Osteocyte (in vitro differentiated cells): ENCODE results near the gene SELENOI. TPM values are rescaled to one million over a fixed set of nuclear protein-coding genes. Genes with fewer than 3 reads are reported as not detected.
"Not testable (repeated sequence)": the region's sequence is repeated elsewhere in the genome, so short reads cannot be mapped to it uniquely, and the experiment has no call there.

Source experiments
- DNase-seq: peaks from one replicate; pipeline ENCODE4 v3.0.0; 2021; ENCODE audit warnings: mixed read lengths; ENCODE audit not compliant: unreplicated experiment; ENCODE audit errors: extremely low spot score
- H3K27ac Mint-ChIP-seq: one replicate; pipeline ENCODE4 v1.8.0; 2021; ENCODE audit warnings: mild to moderate bottlenecking, mixed read lengths; ENCODE audit not compliant: unreplicated experiment
- H3K27me3 Mint-ChIP-seq: one replicate; pipeline ENCODE4 v1.8.0; 2021; ENCODE audit warnings: mixed read lengths; ENCODE audit not compliant: unreplicated experiment
- H3K36me3 Mint-ChIP-seq: one replicate; pipeline ENCODE4 v1.8.0; 2021; ENCODE audit warnings: mixed read lengths; ENCODE audit not compliant: unreplicated experiment
- H3K4me1 Mint-ChIP-seq: one replicate; pipeline ENCODE4 v1.8.0; 2021; ENCODE audit warnings: mixed read lengths; ENCODE audit not compliant: unreplicated experiment
- H3K4me3 Mint-ChIP-seq: one replicate; pipeline ENCODE4 v1.8.0; 2021; ENCODE audit warnings: mild to moderate bottlenecking, moderate library complexity, mixed read lengths; ENCODE audit not compliant: unreplicated experiment
- H3K9me3 Mint-ChIP-seq: one replicate; pipeline ENCODE4 v1.8.0; 2021; ENCODE audit warnings: mixed read lengths; ENCODE audit not compliant: unreplicated experiment
- total RNA-seq: library from RNA; stranded (reverse); gene quantifications from 2 replicates; pipeline ENCODE4 v1.2.1, GENCODE V29; 2021
- TF ChIP-seq, protein P1 (sequence below): fragments of 200-600 bp; sonication (generic); IDR thresholded peaks from 2 replicates; pipeline ENCODE4 v1.5.0; 2021; ENCODE audit warnings: antibody characterized with exemption, mild to moderate bottlenecking, moderate library complexity

Gene SELENOI
- total RNA-seq, 1 donor from 2014 or later = 16.1 TPM

DNA sequence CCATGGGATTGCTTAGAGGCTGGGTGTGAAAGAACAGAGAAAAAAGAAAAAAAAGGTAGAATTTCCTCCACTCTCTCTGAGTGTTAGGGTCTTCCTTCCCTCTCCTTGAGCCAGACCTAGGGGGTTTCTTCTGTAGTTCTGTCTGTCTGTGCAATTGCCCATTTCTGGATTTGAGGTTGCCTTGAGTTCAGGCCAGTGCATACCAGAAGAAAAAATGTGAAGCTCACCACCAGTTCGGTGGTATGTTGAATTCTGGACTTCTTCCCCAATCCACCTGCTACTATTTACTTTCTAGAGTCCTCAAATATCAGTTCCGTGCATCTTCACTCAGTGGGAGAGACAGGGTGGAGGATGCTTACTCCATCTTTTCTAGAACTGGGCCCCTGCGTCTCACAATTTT lies 15.3 kb upstream of the SELENOI start:
- Mint-ChIP-seq H3K4me1 (peaks cover 3% of the 10 kb centered on the region), H3K36me3 (no peaks in the 10 kb centered on the region), H3K9me3 (no peaks in the 10 kb centered on the region), H3K27me3 (peaks cover 23% of the 10 kb centered on the region), H3K4me3 (no peak overlapping the region), H3K27ac (no peak overlapping the region)
- TF ChIP-seq, protein P1, sequence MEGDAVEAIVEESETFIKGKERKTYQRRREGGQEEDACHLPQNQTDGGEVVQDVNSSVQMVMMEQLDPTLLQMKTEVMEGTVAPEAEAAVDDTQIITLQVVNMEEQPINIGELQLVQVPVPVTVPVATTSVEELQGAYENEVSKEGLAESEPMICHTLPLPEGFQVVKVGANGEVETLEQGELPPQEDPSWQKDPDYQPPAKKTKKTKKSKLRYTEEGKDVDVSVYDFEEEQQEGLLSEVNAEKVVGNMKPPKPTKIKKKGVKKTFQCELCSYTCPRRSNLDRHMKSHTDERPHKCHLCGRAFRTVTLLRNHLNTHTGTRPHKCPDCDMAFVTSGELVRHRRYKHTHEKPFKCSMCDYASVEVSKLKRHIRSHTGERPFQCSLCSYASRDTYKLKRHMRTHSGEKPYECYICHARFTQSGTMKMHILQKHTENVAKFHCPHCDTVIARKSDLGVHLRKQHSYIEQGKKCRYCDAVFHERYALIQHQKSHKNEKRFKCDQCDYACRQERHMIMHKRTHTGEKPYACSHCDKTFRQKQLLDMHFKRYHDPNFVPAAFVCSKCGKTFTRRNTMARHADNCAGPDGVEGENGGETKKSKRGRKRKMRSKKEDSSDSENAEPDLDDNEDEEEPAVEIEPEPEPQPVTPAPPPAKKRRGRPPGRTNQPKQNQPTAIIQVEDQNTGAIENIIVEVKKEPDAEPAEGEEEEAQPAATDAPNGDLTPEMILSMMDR = no peak
- DNase-seq = no peak

DNA sequence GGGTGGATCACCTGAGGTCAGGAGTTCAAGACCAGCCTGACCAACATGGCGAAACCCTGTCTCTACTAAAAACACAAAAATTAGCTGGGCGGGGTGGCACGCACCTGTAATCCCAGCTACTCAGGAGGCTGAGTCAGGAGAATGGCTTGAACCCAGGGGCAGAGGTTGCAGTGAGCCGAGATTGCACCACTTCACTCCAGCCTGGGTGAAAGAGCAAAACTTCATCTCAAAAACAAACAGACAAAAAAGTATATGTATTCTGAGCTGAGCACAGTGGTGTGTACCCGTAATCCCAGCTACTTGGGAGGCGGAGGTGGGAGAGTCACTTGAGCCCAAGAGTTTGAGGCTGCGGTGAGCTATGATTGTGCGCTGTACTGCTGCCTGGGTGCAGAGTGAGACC lies 14.6 kb upstream of the SELENOI start:
- H3K27me3 Mint-ChIP-seq = peaks cover 25% of the 10 kb centered on the region
- not testable (repeated sequence) for H3K4me1 Mint-ChIP-seq, H3K36me3 Mint-ChIP-seq, H3K9me3 Mint-ChIP-seq, H3K4me3 Mint-ChIP-seq, DNase-seq, H3K27ac Mint-ChIP-seq

DNA sequence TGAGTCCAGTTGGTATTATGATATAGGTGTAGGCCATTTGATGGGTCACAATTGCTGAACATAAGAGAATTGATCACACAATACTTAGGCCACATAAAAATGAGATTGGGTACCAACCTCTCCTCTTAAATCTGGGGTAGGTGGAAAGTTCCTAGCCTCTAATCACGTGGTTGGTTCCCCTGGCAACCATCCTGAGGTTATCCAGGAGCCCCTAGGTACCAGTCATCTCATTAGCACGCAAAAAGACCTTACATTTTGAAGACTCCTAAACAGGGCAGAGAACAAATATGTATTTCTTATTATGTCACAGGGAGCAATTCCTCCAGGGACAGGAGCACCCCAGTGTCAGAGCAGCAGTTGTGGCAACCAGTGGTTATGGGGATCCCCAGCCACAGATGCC lies 12.7 kb upstream of the SELENOI start:
- TF ChIP-seq, protein P1 = no peak
- Mint-ChIP-seq H3K4me3 (no peak overlapping the region), H3K9me3 (no peaks in the 10 kb centered on the region), H3K27me3 (peaks cover 25% of the 10 kb centered on the region), H3K27ac (no peak overlapping the region), H3K36me3 (no peaks in the 10 kb centered on the region), H3K4me1 (peaks cover 3% of the 10 kb centered on the region)
- DNase-seq = no peak

DNA sequence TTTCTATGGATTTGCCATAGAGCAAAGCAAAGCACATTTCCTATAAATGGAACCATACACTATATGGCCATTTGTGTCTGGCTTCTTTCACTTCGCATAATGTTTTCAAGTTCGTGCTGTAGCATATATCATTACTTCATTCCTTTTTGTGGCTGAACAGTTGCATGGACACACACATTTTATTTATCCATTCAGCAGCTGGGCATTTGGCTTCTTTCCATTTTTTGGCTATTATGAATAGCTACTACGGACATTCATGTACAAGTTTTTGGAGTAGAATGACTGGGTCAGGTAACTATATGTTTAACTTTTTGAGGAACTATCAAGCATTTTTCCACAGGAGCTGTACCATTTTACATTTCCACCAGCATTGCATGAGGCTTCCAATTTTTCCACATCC lies 10.7 kb upstream of the SELENOI start:
- DNase-seq = no peak
- no peak overlapping the region for H3K4me3 Mint-ChIP-seq
- TF ChIP-seq, protein P1 = no peak
- peaks cover 21% of the 10 kb centered on the region for H3K27me3 Mint-ChIP-seq
- no peaks in the 10 kb centered on the region for H3K4me1 Mint-ChIP-seq
- H3K27ac Mint-ChIP-seq = no peak overlapping the region
- no peaks in the 10 kb centered on the region for H3K9me3 Mint-ChIP-seq
- no peaks in the 10 kb centered on the region for H3K36me3 Mint-ChIP-seq

DNA sequence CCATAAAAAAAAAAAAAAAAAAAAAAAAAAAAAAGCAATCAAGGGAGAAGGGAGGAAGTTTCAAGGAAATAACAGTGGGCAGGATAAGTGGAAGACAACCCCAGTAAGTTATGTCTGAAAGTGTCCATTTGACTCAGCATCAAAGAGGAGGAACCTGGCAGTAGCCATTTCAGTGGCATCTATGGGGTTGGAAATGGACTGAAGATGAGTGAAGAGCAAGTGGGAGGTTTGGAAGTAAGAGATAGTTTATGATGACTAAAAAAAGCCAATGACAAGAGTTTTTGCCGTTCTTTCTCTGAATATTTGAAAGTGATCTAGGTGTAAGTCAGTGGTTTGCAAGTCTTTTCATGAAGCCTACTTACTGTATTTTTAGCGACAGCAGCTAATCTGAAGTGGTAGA lies 9.2 kb upstream of the SELENOI start:
- Mint-ChIP-seq H3K9me3 (no peaks in the 10 kb centered on the region), H3K27me3 (peaks cover 21% of the 10 kb centered on the region), H3K4me3 (no peak overlapping the region), H3K4me1 (no peaks in the 10 kb centered on the region), H3K36me3 (no peaks in the 10 kb centered on the region), H3K27ac (no peak overlapping the region)
- TF ChIP-seq, protein P1 = no peak
- DNase-seq = no peak

DNA sequence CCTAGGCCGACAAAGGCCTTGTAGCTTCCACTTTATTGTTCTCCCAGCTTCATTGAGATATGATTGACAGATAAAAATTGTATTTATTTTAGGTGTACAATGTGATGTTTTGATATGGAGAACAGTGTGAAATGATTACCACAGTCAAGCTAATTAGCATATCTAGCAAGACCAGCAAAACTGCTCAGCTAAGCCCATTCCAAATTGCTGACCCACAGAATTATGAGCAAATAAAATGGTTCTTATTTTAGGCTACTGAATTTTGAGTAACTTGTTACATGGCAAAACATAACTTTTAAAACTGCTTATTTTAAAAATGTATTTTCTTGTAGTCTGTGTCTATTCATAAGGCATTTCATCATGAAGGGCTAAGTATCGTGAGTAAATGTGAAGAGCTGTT lies 8.6 kb upstream of the SELENOI start:
- Mint-ChIP-seq H3K27ac (no peak overlapping the region), H3K4me3 (no peak overlapping the region), H3K27me3 (peaks cover 18% of the 10 kb centered on the region), H3K36me3 (no peaks in the 10 kb centered on the region), H3K4me1 (no peaks in the 10 kb centered on the region), H3K9me3 (no peaks in the 10 kb centered on the region)
- TF ChIP-seq, protein P1 = no peak
- no peak for DNase-seq
